Vagina (tissue), 2 donors: Measurements from ENCODE around the gene GPATCH11. TPM values are rescaled to one million over a fixed set of nuclear protein-coding genes. Genes with fewer than 3 reads are reported as not detected.

Source experiments
- DNase-seq, 2 donors: peaks; one replicate each; pipeline ENCODE4 v3.0.0-alpha.2; 2017; ENCODE audit errors: extremely low spot score in 2 of 2
- H3K27ac ChIP-seq: fragments of 200-600 bp; sonication (generic); one replicate; pipeline ENCODE4 v1.5.1; 2019
- H3K27me3 ChIP-seq: fragments of 200-600 bp; sonication (generic); one replicate; pipeline ENCODE4 v1.5.1; 2019
- H3K36me3 ChIP-seq, 2 donors: fragments of 200-600 bp; sonication (generic); one replicate each; pipeline ENCODE4 v1.5.1; 2017 to 2019
- H3K4me1 ChIP-seq: fragments of 200-600 bp; sonication (generic); one replicate; pipeline ENCODE4 v1.5.1; 2019
- H3K4me3 ChIP-seq, 2 donors: fragments of 200-600 bp; sonication (generic); 1 replicate in 1 of 2; 2 replicates in 1 of 2; pipeline ENCODE4 v1.5.1; 2016 to 2019
- H3K9me3 ChIP-seq: fragments of 200-600 bp; sonication (generic); one replicate; pipeline ENCODE4 v1.5.1; 2019
- CTCF ChIP-seq, 3 experiments: fragments of 450-650 bp in 2 of 3; fragments of 200-600 bp in 1 of 3; sonication (generic) in 1 of 3; IDR thresholded peaks; one replicate each; pipeline ENCODE4 v1.5.1; 2017 to 2019; ENCODE audit warnings: antibody characterized with exemption in 3 of 3, mild to moderate bottlenecking in 2 of 3, moderate library complexity in 2 of 3
- POLR2A ChIP-seq, 2 donors: fragments of 450-650 bp; IDR thresholded peaks; one replicate each; pipeline ENCODE4 v1.6.1; 2017; ENCODE audit warnings: antibody characterized with exemption in 2 of 2, mild to moderate bottlenecking in 2 of 2, moderate library complexity in 2 of 2
- POLR2AphosphoS5 ChIP-seq, 2 donors: sonication (generic); formaldehyde crosslinking; IDR thresholded peaks; one replicate each; pipeline ENCODE4 v1.9.0; 2017; ENCODE audit warnings: antibody characterized with exemption in 2 of 2, mild to moderate bottlenecking in 2 of 2, low read depth in 1 of 2; ENCODE audit not compliant: insufficient read depth in 1 of 2
- intact Hi-C: fragments of 100-400 bp; cut with DNase I; formaldehyde crosslinking; loops from one replicate; pipeline ENCODE4 v1.15.1; 2023
- total RNA-seq: library from RNA; depleted of rRNA; stranded (reverse); fragments of >200 nt; gene quantifications from one replicate; pipeline ENCODE4 v1.2.3, GENCODE V29; 2016

Gene GPATCH11
- total RNA-seq, 1 donor from 2014 or later, result 6.1 TPM

DNA sequence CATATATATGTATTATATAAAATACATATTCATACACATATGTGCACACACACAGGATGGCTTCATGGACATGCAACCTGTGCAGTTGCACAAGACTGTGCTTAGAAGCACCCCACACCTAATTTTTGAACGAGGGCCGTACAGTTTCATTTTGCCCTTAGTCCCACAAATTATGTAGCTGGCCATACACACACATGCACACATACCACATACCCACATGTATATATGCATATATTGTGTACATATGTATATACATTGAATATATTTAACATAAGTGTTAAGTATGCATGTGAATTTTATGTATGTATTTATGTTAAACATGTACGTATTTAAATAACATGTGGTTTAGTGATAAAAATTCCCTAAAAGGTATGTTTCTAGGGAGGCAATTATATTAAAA lies 18.3 kb downstream of the GPATCH11 start:
- Histone ChIP-seq H3K4me1 (no peaks in the 10 kb centered on the region), H3K4me3 (no peak overlapping the region), H3K9me3 (no peaks in the 10 kb centered on the region), H3K27me3 (no peaks in the 10 kb centered on the region), H3K27ac (no peak overlapping the region), H3K36me3 (peaks cover 0 to 31% of the 10 kb centered on the region in 2 donors)
- TF ChIP-seq POLR2A (IDR thresholded peaks at IDR 0.05), result no peak
- no peak for TF ChIP-seq POLR2AphosphoS5 (IDR thresholded peaks at IDR 0.05; ENCODE audit: insufficient read depth in 1 of 2, low read depth in 1 of 2)
- no peak for TF ChIP-seq CTCF (IDR thresholded peaks at IDR 0.05)
- no peak for DNase-seq
- intact Hi-C loops, result no loop called here

GRCh38 chr2:37104178-37104577 lies 19.9 kb downstream of the GPATCH11 start:
- no peaks in the 10 kb centered on the region for H3K4me1 ChIP-seq
- intact Hi-C loops, result no loop called here

DNA sequence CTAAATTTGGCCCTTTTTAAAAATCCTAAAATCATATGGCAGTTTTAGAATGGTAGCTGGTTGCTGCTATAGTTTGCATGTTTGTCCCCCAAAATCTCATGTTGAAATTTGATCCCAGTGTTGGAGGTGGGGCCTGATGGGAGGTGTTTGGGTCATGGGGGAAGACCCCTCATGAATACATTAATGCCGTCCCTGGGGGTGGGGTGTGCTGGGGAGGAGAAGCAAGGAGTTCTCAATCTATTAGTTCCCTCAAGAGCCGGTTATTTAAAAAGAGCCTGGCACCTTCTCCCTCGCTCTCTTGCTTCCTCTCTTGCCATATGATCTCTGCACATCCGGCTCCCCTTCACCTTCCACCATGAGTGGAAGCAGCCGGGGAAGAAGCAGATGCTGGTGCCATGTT lies 20.8 kb downstream of the GPATCH11 start:
- Histone ChIP-seq H3K27ac (no peak overlapping the region), H3K27me3 (no peaks in the 10 kb centered on the region), H3K36me3 (peaks cover 0 to 52% of the 10 kb centered on the region in 2 donors), H3K4me1 (no peaks in the 10 kb centered on the region), H3K9me3 (no peaks in the 10 kb centered on the region), H3K4me3 (no peak overlapping the region)
- intact Hi-C loops, result no loop called here
- DNase-seq, result no peak
- TF ChIP-seq POLR2A (IDR thresholded peaks at IDR 0.05) (no peak), CTCF (IDR thresholded peaks at IDR 0.05) (no peak), POLR2AphosphoS5 (IDR thresholded peaks at IDR 0.05; ENCODE audit: insufficient read depth in 1 of 2, low read depth in 1 of 2) (no peak)

More at GRCh38 chr2:37104178-37104577, 19.9 kb downstream of the GPATCH11 start:
- TF ChIP-seq CTCF (IDR thresholded peaks at IDR 0.05), result no peak
- TF ChIP-seq POLR2A (IDR thresholded peaks at IDR 0.05), result no peak
- no peak for TF ChIP-seq POLR2AphosphoS5 (IDR thresholded peaks at IDR 0.05; ENCODE audit: insufficient read depth in 1 of 2, low read depth in 1 of 2)
- no peaks in the 10 kb centered on the region for H3K9me3 ChIP-seq
- H3K4me3 ChIP-seq, result no peak overlapping the region
- peaks cover 0 to 45% of the 10 kb centered on the region in 2 donors for H3K36me3 ChIP-seq
- no peak overlapping the region for H3K27ac ChIP-seq
- DNase-seq, result no peak
- H3K27me3 ChIP-seq, result no peaks in the 10 kb centered on the region

DNA sequence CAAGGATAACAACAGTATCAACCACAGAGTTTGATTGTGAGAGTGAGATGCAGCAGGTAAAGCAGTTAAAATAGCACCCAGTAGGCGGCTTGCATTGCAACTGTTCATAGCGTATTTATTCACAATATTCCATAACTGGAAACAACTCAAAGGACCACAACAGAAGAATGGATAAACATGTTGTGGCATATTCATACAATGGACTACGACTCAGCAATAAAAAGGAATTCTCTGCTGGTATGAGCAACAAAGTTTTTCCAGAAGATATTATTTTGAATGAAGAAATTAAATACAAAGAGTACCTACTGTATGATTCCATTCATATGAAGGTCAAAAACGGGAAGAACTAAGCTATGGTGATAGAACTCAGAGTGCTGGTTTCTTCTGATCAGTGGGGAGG lies 25.2 kb downstream of the GPATCH11 start:
- TF ChIP-seq POLR2AphosphoS5 (IDR thresholded peaks at IDR 0.05; ENCODE audit: insufficient read depth in 1 of 2, low read depth in 1 of 2) (no peak), POLR2A (IDR thresholded peaks at IDR 0.05) (no peak), CTCF (IDR thresholded peaks at IDR 0.05) (no peak)
- Histone ChIP-seq H3K27ac (no peak overlapping the region), H3K36me3 (peaks cover 0 to 47% of the 10 kb centered on the region in 2 donors), H3K27me3 (no peaks in the 10 kb centered on the region), H3K4me1 (no peaks in the 10 kb centered on the region), H3K4me3 (no peak overlapping the region), H3K9me3 (no peaks in the 10 kb centered on the region)
- DNase-seq, result no peak
- intact Hi-C loops, result no loop called here

DNA sequence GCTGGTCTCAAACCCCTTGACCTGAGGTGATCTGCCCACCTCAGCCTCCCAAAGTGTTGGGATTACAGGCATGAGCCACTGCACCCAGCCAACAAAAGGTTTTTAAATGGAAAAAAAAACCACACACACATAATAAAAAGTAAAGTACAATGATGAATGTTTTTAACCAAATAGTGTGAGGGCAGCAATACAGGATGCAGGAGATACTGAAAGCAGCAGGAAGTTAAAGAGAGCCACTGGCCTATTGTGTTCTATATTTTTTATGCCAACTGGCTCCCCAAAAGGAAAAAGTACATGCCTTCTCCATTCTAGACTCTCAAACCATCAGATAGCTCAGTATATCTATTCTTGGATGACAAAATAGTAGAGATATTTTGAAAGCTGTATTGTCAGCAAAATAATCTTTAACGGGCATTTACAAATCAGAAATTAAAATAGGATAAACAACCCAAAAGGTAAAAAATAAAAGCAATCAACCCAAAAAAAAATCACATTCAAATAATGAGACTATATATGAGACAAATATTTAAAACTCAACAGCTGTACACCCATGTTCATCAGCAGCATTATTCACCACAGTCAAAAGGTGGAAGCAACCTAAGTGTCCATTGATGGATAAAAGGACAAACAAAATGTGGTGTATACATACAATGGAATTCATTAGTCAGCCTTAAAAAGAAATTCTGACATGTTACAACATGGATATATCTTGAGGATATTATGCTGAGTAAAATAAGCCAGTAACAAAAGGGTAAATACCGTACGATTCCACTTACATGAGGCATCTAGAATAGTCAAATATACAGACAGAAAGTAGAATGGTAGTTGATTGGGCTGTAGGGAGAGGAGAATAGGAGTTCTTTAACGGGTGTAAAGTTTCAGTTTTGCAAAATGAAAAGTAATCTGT lies 26.2 kb downstream of the GPATCH11 start:
- intact Hi-C loops, result no loop called here
- no peak overlapping the region for H3K4me3 ChIP-seq
- H3K27me3 ChIP-seq, result no peaks in the 10 kb centered on the region
- H3K27ac ChIP-seq, result no peak overlapping the region
- no peaks in the 10 kb centered on the region for H3K4me1 ChIP-seq
- H3K9me3 ChIP-seq, result no peaks in the 10 kb centered on the region
- TF ChIP-seq POLR2AphosphoS5 (IDR thresholded peaks at IDR 0.05; ENCODE audit: insufficient read depth in 1 of 2, low read depth in 1 of 2) (no peak), CTCF (IDR thresholded peaks at IDR 0.05) (no peak), POLR2A (IDR thresholded peaks at IDR 0.05) (no peak)
- H3K36me3 ChIP-seq, result peaks cover 0 to 47% of the 10 kb centered on the region in 2 donors
- DNase-seq, result no peak
